Measurements from ENCODE around the gene GPC4. TPM values are rescaled to one million over a fixed set of nuclear protein-coding genes. Genes with fewer than 3 reads are reported as not detected.
"Not testable (repeated sequence)": the region's sequence is repeated elsewhere in the genome, so short reads cannot be mapped to it uniquely, and the experiment has no call there.

Gene GPC4
- total RNA-seq, 1 experiment from 2014 or later, result 17.7 TPM

- DNase-seq (ENCODE audit: low read depth), result no peak
Measured at GRCh38 chrX:133307094-133307493, 108.2 kb downstream of the GPC4 start.

DNA sequence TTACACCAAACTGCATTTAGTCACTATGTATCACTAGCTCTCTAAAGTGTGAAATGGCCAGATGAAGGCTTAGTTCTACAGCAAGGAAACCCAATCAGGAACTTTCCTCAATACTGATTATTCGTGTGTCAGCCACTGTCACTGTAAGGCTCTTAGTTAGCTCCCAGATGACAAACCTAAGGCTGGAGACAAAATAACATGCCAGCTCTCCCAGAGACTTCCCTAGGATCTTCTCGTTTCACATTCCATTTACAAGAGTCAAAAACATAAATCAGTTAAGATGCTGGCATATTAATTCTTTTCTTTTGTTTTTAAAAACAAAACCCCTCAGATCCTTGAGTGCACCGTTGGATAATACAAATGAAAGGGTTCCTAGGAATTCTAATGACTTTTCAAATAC lies 109.0 kb downstream of the GPC4 start:
- DNase-seq (ENCODE audit: low read depth), result peak; percentile 71

DNA sequence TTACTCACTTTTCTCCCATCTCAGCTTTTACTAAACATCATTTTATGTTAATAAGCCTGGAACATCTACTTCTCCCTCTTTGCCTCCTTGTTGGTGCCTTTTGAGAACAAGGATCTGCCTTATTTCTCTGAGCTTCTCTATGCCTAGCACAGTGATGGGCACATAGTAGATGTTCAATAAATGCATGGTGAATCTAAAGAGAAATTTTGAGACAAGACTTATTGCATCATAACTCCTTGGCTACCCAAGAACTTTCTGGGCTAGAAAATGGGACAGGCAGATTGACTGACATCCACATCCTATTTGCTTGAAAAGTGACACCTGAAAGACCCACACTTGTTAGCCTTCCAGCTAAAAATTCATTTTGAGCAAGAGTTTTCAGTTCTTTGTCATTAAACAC lies 109.9 kb downstream of the GPC4 start:
- DNase-seq (ENCODE audit: low read depth), result no peak

- DNase-seq (ENCODE audit: low read depth), result peak; percentile 21
Measured at GRCh38 chrX:133302775-133303445, 112.4 kb downstream of the GPC4 start.

DNA sequence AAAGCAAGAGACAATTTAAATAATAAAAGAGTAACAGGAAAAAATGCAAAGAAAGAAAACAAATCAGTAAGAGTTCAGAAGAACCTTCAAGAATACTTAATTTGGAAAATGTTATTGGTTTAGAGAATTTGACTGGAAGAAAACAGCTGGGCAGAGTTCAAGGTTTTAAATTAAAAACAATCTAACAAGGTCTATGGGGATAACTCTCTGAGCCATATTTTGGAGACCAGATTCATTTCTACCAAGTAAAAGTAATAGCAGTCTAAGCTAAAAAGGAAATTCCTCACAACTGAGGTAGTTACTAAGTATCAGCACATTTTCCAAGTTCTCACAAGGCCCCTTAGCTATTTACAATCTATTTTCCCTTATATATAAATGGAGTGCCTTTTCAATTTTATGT lies 114.7 kb downstream of the GPC4 start:
- no peak for DNase-seq (ENCODE audit: low read depth)

DNA sequence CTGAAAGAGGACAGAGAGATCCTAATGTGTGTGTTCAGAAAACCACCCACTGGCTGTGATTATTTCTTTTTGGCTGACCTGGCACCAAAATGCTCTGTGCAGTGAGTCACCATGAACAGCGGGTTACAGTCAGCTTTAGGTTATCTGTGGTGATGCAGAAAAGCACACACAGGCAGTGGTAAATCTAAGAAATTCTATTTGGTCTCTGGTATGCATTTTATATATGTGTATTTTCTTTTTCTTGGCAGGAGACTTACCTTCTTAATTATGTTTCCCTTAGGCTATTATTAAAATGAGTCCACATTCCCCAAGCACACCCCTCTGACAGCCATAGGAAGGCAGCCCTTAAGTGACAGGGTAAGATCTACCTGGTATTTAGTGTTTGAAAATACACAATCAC lies 118.0 kb downstream of the GPC4 start:
- DNase-seq (ENCODE audit: low read depth), result peak; percentile 92

GRCh38 chrX:133294126-133294525 lies 121.2 kb downstream of the GPC4 start:
- DNase-seq (ENCODE audit: low read depth), result peak; percentile 88

DNA sequence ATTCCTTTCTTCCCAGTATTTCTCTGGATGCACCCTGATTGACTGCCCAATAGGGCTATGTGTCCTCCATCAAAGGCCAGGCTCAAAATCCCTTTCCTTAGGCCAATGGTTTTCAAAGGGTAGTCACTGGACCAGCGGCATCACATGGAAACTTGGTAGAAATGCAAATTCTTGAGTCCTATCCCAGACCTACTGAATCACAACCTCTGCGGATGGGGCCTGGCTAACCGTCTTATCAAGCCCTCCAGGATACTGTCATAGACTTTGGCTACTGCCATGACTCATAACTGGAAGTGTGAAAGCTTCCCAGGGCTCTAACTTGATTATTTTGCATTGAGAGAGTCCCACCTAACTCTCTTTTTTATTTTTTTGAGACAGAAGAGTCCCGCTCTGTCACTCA lies 125.2 kb downstream of the GPC4 start:
- DNase-seq (ENCODE audit: low read depth), result peak; percentile 86

DNA sequence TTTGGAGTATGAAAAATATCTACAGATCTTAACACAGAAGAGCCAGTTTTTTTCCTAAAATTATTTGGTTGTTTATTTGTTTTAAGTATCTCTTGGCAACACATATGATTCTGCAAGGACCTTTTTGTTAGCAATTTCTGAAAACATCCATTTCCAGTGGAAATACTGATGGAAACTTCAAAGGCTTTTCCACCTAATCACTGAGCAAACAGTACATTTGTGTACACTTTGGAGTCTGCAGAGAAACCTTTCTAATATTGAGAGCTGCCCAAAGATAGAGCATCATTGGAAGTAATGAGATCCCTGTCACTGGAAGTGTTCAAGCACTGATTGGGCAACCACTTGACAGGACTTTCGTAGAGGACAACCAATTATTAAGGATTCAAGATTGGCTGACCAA lies 127.4 kb downstream of the GPC4 start:
- DNase-seq (ENCODE audit: low read depth), result no peak

DNA sequence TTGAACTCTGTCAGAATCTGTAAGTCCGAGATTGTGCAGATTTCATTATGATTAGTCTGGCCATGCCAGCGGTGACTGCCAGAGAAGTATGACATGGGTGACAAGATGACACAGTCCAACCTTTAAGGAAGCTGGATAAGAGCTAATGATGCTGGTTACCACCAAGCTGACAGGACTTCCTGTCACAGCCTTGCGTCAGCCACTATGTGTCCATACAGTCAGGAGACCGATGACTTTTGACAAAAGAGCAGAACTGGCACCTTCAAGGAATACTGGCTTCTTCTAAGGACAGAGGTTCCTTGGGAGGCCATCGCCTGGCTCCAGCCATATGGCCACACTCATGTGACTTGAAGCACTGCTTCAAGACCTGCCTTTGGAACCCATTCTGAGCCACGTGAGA lies 129.9 kb downstream of the GPC4 start:
- no peak for DNase-seq (ENCODE audit: low read depth)

DNA sequence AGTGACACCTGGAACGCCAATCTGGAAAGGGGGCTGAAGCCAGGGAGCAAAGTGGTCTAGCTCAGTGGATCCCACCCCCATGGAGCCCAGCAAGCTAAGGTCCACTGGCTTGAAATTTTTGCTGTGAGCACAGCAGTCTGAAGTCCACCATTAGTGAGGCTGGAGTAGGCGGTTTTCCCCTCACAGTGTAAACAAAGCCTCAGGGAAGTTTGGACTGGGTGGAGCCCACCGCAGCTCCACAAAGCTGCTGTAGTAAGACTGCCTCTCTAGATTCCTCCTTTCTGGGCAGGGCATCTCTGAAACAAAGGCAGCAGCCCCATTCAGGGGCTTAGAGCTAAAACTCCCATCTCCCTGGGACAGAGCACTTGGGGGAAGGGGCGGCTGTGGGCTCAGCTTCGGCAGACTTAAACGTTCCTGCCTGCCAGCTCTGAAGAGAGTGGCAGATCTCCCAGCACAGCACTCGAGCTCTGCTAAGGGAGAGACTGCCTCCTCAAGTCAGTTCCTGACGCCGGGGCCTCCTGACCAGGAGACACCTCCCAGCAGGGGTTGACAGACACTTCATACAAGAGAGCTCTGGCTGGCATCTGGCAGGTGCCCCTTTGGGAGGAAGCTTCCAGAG lies 136.1 kb downstream of the GPC4 start:
- not testable (repeated sequence) for DNase-seq (ENCODE audit: low read depth)

DNA sequence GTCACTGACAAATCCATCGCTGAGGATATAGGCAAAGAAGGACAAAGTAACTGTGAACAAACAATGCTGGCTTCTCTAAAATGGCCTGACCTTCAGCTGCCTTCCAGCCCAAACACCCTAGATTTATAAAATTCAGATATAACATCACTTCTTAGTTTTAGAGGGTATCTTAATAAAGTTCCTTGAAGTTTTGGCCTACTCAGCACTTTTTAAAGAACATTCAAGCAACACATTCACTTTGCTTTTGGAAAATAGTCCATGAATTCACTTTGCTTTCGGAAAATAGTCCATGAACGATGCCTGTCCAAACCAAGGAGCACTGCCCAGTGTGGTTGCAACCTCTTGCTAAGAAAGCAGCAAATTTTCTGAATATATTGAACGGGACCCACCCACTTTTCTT lies 142.1 kb downstream of the GPC4 start:
- no peak for DNase-seq (ENCODE audit: low read depth)

DNA sequence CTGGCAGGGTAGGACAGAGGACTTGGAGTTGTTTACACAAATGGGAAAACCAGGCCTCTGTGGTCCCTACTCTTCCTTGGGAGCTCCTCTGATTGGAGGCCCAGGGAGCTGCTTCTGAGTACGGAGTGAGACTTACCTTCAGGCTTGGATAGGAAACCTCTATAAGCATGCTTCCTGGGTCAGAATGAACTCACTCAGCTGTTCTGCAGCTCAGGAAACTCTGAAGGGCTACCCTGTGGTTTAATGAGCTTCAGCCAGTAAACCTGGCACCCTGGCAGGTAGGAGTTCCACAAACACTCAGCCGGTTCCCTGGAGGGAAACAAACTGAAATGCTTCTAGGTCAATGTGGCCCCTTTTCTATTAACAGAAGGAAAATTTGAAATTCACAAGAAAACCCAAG lies 146.1 kb downstream of the GPC4 start:
- DNase-seq (ENCODE audit: low read depth), result no peak

DNA sequence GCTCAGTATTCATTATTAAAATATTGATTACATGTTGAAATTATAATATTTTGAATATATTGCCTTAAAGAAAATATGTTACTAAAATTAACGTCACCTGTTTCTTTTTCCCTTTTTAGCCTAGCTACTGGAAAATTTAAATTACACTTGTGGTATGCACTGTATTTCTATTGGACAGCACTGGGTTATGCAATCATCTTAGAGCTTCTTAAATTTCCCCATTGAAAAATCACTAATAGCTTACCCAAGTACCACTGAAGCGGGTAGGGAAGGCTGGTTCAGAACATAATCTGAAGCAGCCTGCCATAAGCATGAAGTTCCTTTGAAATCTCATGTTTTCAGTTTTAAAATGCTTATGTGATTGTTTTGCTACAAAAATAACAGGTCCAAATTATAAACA lies 147.7 kb downstream of the GPC4 start:
- no peak for DNase-seq (ENCODE audit: low read depth)

DNA sequence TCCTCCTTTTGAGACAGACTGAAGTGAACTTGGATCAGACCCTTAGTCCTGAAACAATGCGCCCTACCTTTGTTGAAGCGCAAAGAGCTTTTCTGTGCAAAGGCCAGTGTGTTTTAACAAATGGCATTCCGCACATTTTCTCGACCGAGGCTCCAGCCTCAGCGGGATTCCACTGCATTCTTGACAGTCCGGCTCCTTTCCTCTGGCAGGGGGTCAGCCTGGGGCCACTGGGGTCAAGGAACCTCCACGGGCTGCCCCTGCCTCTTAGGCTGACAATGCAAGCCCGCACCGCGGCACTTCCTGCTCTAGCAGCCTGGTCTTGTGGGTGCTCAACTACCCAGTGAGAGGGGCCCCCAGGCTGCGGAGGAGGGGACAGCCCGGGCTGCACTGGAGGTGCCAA lies 150.0 kb downstream of the GPC4 start:
- peak; percentile 57 for DNase-seq (ENCODE audit: low read depth)

DNA sequence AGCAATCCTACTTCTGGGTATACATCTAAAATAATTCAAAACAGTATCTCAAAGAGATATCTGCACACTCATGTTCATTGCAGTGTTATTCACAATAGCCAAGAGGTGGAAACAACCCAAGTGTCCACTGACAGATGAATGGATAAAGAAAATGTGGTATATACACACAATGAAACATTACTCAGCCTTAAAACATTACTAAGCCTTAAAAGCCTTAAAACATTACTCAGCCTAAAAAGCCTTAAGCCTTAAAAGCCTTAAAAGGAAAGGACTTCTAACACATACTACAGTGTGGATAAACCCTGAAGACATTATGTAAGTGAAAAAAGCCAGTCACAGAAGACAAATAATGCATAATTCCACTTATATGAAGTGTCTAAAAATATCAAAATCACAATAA lies 156.8 kb downstream of the GPC4 start:
- DNase-seq (ENCODE audit: low read depth), result peak; percentile 85

GRCh38 chrX:133254666-133255065 lies 160.6 kb downstream of the GPC4 start:
- peak; percentile 91 for DNase-seq (ENCODE audit: low read depth)

DNA sequence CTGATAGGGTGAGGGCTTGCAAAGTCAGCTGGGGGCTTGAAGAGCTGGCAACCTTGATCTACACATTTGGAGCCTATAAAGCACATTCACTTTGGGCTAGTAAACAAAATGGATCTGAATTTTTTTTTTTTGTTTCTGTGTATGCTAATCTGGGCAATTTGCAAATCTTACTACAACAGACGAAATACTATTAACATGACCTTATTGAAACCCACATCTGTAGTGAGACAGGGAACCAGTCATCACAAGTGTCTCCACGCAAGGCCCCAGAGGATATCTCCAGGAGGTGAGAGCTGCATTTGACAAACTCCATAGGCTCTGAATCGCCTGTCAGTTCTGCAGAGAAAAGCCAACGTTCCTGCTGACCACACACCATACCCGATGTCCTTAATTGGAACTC lies 164.1 kb downstream of the GPC4 start:
- DNase-seq (ENCODE audit: low read depth), result no peak

DNA sequence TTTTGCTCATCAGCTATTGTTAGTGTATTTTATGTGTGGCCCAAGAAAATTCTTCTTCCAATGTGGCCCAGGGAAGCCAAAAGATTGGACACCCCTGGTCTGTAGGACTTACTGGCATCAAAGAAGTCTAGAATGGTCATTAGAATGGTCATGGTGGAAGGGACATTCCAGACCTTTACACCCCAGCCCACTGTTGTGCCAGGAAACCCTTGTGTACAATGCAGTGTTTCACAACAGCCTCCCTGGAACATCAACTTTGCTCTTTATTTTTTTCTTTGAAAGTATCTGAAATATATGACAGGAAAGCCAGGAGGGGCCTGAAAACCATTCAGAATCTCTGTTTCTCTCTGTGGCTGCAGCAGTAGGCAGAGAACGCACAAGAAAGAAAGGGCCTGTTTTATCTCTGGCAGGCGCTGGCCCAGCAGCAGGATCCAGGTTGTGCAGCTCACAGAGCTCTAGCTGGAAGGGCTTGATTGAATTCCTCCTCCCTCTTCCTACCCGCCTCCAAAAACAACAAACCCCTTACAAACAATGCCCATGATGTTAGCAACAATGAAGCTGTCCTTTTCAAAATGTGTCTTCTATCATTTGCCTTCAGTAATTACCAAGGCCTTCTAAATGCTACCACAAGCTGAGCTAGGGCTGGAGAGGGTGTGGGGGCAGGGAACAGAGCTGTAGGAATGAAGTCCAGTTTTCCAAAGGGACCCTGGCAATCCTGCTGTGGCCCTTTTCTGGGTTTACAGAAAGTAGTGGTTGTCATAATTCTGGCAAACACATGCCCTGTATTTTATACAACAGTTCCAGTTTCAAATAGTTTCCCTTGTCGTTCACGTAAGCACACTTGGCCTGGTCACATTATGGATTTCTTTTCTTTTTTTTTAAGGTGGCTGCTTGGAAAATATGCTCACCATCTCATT lies 164.8 kb downstream of the GPC4 start:
- no peak for DNase-seq (ENCODE audit: low read depth)

Data from M059J (cell line).